ENCODE measurements around the gene HDGF. TPM values are rescaled to one million over a fixed set of nuclear protein-coding genes. Genes with fewer than 3 reads are reported as not detected.

Gene HDGF
- total and polyA plus RNA-seq, 9 of the 15 experiments (the other 6 are each of a cell fraction or from before 2014, with no cell fraction given), result 38.8 to 601 (median 400) TPM

DNA sequence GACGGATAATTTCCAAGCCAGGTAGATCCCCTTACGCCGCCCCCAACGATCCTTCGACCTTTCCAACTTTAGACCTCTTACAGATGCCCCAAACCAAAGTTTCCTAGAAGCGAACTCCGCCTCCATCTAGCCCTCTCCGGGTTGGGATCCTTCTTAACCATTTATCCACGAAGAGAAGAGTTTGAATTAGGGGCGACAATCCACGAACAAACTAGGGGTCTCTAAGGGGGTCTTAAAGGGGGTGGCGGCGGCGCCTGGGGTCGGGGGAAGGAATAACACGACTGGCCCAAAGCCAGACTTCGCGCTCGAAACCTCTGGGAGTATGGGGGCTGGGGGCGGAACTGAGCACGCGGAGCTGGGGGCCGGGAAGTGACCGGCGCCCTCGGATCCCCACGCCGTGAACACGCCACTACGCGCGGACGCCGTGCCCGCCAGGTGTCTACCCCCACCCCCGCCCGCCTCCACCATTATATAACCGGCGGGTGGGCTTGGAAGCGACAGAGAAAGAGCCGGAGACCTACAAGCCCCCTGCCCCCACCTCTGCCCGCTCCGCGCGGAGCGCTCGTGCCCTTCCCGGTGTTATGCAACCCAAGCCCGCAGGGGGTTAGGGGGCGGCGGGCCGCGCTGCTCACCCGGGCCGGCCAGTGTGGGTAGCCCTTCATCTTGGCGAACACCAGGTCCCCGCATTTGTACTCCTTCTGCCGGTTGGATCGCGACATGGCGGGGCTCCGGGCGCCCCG lies 594 bp downstream of the HDGF start (continued):
- TF ChIP-seq REST (IDR thresholded peaks at IDR 0.05; ENCODE audit: borderline replicate concordance) (no peak), REST (CRISPR knock-in tag; IDR thresholded peaks at IDR 0.05; ENCODE audit: low read depth) (no peak), TEAD4 (IDR thresholded peaks at IDR 0.05; ENCODE audit: low read length) (no peak), TEAD4 (CRISPR knock-in tag; IDR thresholded peaks at IDR 0.05; ENCODE audit: borderline replicate concordance) (no peak), RB1 (IDR thresholded peaks at IDR 0.05; ENCODE audit: low read depth) (0 out of 2 replicates have a peak, but pooled peaks have one; percentile 47), FOXA3 (CRISPR knock-in tag; conservative IDR thresholded peaks at IDR 0.05 in 1 of 2, IDR thresholded peaks at IDR 0.05 in 1 of 2) (no peak), ZBTB2 (IDR thresholded peaks at IDR 0.05) (no peak), ZNF707 (CRISPR knock-in tag; conservative IDR thresholded peaks at IDR 0.05) (no peak), ZNF133 (CRISPR knock-in tag; IDR thresholded peaks at IDR 0.05) (no peak), ZBTB17 (CRISPR knock-in tag; IDR thresholded peaks at IDR 0.05) (no peak), ZC3H4 (CRISPR knock-in tag; IDR thresholded peaks at IDR 0.05; ENCODE audit: borderline replicate concordance) (no peak), MAX (CRISPR knock-in tag; IDR thresholded peaks at IDR 0.05) (no peak), FUS (optimal IDR thresholded peaks at IDR 0.05; ENCODE audit: low read depth, low read length) (no peak), MAFF (IDR thresholded peaks at IDR 0.05; ENCODE audit: low read length) (no peak), ZNF121 (CRISPR knock-in tag; conservative IDR thresholded peaks at IDR 0.05) (no peak)
- TF ChIP-seq, protein P1, sequence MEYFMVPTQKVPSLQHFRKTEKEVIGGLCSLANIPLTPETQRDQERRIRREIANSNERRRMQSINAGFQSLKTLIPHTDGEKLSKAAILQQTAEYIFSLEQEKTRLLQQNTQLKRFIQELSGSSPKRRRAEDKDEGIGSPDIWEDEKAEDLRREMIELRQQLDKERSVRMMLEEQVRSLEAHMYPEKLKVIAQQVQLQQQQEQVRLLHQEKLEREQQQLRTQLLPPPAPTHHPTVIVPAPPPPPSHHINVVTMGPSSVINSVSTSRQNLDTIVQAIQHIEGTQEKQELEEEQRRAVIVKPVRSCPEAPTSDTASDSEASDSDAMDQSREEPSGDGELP (CRISPR knock-in tag; IDR thresholded peaks at IDR 0.05; ENCODE audit: borderline replicate concordance), result peak; percentile 2; the same call in 1 of the 2 replicates
- TF ChIP-seq, protein P2, sequence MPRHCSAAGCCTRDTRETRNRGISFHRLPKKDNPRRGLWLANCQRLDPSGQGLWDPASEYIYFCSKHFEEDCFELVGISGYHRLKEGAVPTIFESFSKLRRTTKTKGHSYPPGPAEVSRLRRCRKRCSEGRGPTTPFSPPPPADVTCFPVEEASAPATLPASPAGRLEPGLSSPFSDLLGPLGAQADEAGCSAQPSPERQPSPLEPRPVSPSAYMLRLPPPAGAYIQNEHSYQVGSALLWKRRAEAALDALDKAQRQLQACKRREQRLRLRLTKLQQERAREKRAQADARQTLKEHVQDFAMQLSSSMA (CRISPR knock-in tag; IDR thresholded peaks at IDR 0.05), result no peak

Data from K562 (cell line).